ENCODE data around the gene ECD.

The ECD gene

GRCh38 chr10:73167783-73168464, at the start of gene ECD, which contains the start of gene FAM149B1:
Gene ECD, minus strand, starts transcription at chr10:73168008. Its CDS starts 4,071 bp downstream, at chr10:73163937.
Gene FAM149B1, plus strand, starts transcription at chr10:73168119. Its CDS starts 221 bp downstream, at chr10:73168340.
- peak; percentile 52 for DNase-seq (ENCODE audit: low read depth, low spot score)
- peak within 1 kb of the TSS; percentile 85 for H3K27ac ChIP-seq

- H3K27ac ChIP-seq: no peak overlapping the region
- no peak for DNase-seq (ENCODE audit: low read depth, low spot score)
These were observed 47.9 kb upstream of the ECD start for GRCh38 chr10:73215749-73216148.

- H3K27ac ChIP-seq: no peak overlapping the region
- DNase-seq (ENCODE audit: low read depth, low spot score): no peak
These were observed 43.5 kb upstream of the ECD start for GRCh38 chr10:73211106-73211811.

GRCh38 chr10:73210395-73211105, 42.7 kb upstream of the ECD start:
- no peak overlapping the region for H3K27ac ChIP-seq
- no peak for DNase-seq (ENCODE audit: low read depth, low spot score)

GRCh38 chr10:73209705-73210104, 41.9 kb upstream of the ECD start:
- DNase-seq (ENCODE audit: low read depth, low spot score): peak; percentile 20
- H3K27ac ChIP-seq: peak overlapping the region; percentile 47

- H3K27ac ChIP-seq: no peak overlapping the region
- DNase-seq (ENCODE audit: low read depth, low spot score): no peak
These were observed 40.1 kb upstream of the ECD start for GRCh38 chr10:73207883-73208282.

GRCh38 chr10:73206385-73206784, 38.6 kb upstream of the ECD start:
- DNase-seq (ENCODE audit: low read depth, low spot score): no peak
- no peak overlapping the region for H3K27ac ChIP-seq

GRCh38 chr10:73205890-73206289, 38.1 kb upstream of the ECD start:
- no peak for DNase-seq (ENCODE audit: low read depth, low spot score)
- H3K27ac ChIP-seq: no peak overlapping the region

GRCh38 chr10:73205081-73205480, 37.3 kb upstream of the ECD start:
- H3K27ac ChIP-seq: no peak overlapping the region
- DNase-seq (ENCODE audit: low read depth, low spot score): no peak

GRCh38 chr10:73190188-73190587, 22.4 kb upstream of the ECD start:
- no peak overlapping the region for H3K27ac ChIP-seq
- DNase-seq (ENCODE audit: low read depth, low spot score): no peak

GRCh38 chr10:73186266-73186665, 18.5 kb upstream of the ECD start:
- no peak for DNase-seq (ENCODE audit: low read depth, low spot score)
- no peak overlapping the region for H3K27ac ChIP-seq

- no peak overlapping the region for H3K27ac ChIP-seq
These were observed 16.0 kb upstream of the ECD start for GRCh38 chr10:73183667-73184281.

GRCh38 chr10:73182568-73182967, 14.8 kb upstream of the ECD start:
- no peak overlapping the region for H3K27ac ChIP-seq
- DNase-seq (ENCODE audit: low read depth, low spot score): no peak

More at GRCh38 chr10:73183667-73184281, 16.0 kb upstream of the ECD start:
- no peak for DNase-seq (ENCODE audit: low read depth, low spot score)

GRCh38 chr10:73174148-73174925, 6.5 kb upstream of the ECD start:
- no peak overlapping the region for H3K27ac ChIP-seq
- no peak for DNase-seq (ENCODE audit: low read depth, low spot score)

GRCh38 chr10:73172867-73173266, 5.1 kb upstream of the ECD start:
- no peak for DNase-seq (ENCODE audit: low read depth, low spot score)

GRCh38 chr10:73169320-73169719, 1.5 kb upstream of the ECD start:
- H3K27ac ChIP-seq: no peak overlapping the region
- DNase-seq (ENCODE audit: low read depth, low spot score): no peak

More at GRCh38 chr10:73172867-73173266, 5.1 kb upstream of the ECD start:
- H3K27ac ChIP-seq: no peak overlapping the region

GRCh38 chr10:73168465-73168803, 626 bp upstream of the ECD start:
- DNase-seq (ENCODE audit: low read depth, low spot score): no peak
- peak overlapping the region; percentile 85 for H3K27ac ChIP-seq

- peak overlapping the region; percentile 85 for H3K27ac ChIP-seq
- DNase-seq (ENCODE audit: low read depth, low spot score): no peak
These were observed 388 bp downstream of the ECD start for GRCh38 chr10:73167458-73167782.

- H3K27ac ChIP-seq: no peak overlapping the region
- no peak for DNase-seq (ENCODE audit: low read depth, low spot score)
These were observed 836 bp downstream of the ECD start for GRCh38 chr10:73166972-73167371.

- DNase-seq (ENCODE audit: low read depth, low spot score): no peak
- H3K27ac ChIP-seq: no peak overlapping the region
These were observed 4.7 kb downstream of the ECD start for GRCh38 chr10:73163096-73163495.
